GOT3 (cell line): ENCODE measurements around the gene EYS.
"Not testable (repeated sequence)": the region's sequence is repeated elsewhere in the genome, so short reads cannot be mapped to it uniquely, and the experiment has no call there.

Experiments
- DNase-seq: peaks from one replicate; lab custom pipeline; 2025; ENCODE audit warnings: mixed read lengths; lab: John Stamatoyannopoulos, UW

EYS gene

DNA sequence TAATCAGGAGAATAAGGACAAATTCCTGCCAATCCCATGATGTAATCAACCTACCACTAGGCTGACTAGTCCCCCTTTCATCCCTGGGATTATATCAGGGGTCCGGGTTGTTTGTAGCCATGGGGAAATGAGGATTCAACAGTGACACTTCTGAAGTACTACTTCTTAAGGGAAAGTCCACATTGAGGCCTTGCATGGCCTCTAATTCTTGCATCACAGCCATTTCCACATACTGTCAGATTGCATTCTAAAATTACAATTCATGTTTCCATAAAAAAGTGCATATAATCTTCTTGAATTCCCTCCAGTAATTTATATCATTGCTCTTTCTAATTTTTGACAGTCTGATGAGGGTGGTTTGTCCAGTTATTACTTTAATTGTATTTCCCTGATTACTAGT lies 1887.2 kb downstream of the EYS start:
- no peak for DNase-seq

DNA sequence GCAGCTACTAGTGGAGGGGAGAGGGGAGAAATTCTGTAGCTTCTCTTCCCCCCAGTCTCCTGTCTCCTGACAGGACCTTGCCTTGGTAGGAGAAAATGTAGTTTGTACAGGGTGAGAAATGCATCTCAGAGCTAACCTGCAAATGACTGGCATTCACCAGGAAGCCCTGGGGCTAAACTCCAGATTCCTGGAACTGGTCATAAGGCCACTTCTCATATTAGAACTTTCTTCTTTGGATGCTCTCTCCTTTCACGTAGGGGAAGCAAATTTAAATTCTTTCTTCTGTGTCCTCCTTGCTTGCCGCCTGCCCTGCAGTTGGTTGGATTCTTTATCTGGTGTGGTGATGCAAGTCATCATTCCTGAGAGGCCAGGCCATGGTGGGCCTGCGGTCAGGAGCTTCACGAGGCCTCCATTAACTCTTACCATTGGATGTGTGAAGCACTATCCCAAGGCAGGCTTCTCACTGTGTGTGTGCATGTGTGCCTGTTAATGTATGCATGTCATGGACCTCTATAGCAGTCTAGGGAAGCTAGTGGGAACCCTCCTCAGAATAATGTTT lies 1889.5 kb downstream of the EYS start:
- no peak for DNase-seq

- DNase-seq, result no peak
Observed at GRCh38 chr6:63816982-63817436, 1890.0 kb downstream of the EYS start.

DNA sequence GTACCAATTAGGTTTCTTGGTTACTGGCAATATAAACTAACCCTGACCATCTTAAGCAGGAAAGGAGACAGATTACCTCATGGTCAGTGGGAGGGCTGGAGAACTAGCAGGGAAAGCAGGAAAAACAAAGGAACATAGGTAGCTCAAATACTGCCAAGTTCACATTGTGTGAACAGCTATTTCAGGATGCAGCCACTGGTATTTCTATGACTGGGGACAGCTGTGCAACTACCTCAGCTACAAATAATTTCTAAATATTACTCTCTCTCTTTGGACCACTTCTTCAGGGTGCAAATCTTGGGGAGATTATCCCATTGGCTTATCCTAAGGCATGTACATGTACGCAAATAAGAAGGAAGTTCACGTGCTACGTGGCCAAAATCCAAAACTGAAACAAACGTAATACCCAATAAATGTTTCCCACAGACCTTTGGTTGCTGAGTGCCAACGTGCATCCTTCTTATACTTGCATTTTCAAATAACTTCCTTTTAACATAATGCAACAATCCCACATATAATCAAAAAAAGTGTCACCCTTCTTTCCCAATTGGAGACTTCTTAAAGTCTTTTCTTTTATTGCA lies 1890.5 kb downstream of the EYS start:
- DNase-seq, result no peak

GRCh38 chr6:63814459-63814858 lies 1892.6 kb downstream of the EYS start:
- DNase-seq, result no peak

DNA sequence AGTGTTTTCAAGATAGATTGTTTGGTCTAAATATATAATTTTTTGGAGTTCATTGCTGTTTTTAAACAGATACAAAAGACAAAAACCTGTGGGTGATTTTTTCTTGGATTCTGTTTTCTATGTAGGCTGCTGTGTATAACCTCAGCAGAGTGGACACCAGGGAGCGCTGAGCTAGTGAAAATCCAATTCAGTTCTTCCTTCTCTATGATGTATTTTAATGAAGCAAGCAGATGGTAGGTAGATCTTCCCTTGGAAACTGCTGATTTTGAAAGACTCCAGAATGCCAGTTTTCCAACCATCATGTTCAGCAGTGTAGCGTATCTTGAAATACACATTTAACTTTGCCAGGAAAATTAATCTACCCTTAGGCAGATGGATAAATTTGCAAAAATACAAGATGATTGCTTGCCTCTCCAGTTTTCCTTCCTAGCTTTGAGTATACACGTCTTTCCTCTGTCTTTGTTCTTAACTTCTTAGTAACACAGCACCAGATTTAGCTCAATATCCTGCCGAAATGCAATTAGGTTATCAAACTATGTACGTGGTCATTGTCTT lies 1893.4 kb downstream of the EYS start:
- no peak for DNase-seq

DNA sequence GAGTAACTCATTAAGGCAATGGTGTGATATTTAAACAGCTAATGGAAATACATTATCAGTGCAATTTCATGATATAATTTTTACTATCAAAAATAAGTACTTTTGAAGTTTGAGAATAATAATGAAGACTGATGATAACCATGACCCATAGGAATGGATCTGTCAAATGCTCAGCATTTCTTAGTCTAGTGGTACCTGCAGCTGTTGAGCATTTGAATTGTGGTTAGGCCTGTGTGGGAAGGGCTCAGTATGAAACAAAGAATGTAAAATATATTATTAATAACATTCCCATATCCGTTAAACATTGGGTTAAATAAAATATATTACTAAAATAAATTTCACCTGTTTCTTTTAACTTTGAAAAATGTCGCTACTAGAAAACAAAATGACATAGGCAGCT lies 1898.5 kb downstream of the EYS start:
- no peak for DNase-seq

DNA sequence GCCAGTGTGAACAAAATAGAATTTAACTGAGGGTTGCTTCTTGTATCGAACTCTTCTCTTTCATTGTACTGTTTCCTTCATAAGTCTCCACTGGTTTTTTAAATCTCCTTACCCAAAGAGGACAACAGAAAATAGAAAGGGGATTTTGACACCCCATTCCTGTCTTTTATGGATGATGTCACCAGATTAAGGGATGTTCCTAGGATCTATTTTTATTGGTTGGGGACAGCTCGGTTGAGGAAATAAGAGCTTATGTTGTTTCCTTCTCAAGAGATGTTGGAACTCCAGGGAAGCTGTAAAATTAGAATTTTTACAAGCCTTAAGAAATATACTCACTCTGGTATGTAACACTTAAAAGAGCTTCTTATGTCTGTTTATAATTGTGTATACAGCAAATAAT lies 1900.0 kb downstream of the EYS start:
- no peak for DNase-seq

DNA sequence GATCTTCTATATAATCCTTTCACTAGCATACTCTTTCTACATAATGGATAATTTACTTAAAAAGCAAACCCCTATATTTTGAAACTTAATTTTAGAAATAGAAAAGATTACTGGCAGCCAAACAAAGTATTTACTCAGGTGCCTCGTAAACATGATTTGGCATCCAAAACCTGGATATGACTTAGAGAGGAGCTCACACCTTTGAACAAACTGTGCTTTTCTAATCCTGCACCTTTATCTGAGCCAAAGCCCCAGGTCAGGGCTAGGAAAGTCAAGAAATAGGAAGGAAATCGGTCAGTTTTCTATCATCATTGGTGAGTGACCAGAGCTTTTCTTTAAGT lies 1900.5 kb downstream of the EYS start:
- no peak for DNase-seq

- no peak for DNase-seq
Observed at GRCh38 chr6:63805808-63806572, 1901.0 kb downstream of the EYS start.

DNA sequence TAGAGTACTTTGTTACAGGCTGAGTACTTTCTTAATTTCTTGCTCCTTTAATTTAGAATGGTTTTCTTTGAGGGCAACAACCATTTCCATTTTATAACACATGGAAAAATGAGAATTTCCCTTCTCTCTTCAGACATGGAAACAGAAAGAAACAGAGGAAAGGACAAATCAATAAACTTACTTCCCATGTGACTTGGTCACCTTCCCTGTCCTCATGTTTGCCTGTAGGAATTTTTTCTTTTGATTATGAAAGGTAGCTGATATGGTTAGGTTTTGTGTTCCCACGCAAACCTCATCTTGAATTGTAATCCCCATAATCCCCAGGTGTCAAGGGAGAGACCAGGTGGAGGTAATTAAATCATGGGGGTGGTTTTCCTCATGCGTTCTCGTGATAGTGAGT lies 1901.7 kb downstream of the EYS start:
- DNase-seq, result no peak

GRCh38 chr6:63804381-63804956 lies 1902.6 kb downstream of the EYS start:
- peak; percentile 11 for DNase-seq

DNA sequence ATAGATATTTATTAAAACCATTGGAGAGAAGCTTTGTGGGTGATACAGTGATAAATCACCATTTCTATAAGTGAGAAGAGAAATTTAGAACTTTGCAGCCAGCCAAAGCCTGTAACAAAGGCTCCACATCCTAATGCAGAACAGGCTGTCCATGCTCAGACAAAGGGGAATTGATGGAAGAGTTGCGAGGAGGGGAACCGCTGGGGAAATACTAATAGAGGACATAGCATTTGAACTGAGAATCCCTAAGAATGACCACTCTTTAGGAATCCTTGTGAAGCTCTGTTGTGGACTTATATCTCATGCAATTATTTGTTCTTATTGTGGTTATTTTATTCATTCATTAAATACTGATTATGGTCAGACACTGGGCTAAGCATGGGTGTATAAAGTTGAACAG lies 1903.7 kb downstream of the EYS start:
- DNase-seq, result no peak

DNA sequence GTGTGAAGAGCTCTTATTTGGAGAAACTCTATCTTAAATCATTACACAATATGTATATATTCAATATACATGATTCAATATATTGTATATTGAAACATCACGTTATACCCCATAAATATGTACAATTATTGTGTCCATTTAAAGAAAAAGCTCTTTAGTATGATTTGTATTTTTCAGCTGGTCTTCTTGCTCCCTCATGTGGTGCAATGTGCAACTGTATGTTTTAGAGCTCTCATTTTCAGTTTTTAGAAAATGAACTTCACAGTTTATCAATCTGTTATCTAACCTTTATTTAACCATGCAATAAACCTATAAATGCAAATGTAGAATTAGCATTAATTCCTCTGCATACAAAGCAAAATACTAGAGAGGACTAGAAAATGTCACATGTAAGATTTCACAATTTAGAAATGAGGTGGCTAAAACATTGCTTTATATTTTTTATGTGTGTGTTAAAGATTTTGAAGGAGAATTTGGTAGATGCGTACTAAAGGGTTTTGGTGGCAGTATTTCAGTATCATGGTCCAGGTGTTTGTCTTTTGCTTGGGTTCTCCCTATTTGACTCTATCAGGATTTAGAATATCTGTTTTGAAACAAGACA lies 1904.3 kb downstream of the EYS start:
- DNase-seq, result no peak

- DNase-seq, result not testable (repeated sequence)
Observed at GRCh38 chr6:63800386-63800785, 1906.6 kb downstream of the EYS start.

DNA sequence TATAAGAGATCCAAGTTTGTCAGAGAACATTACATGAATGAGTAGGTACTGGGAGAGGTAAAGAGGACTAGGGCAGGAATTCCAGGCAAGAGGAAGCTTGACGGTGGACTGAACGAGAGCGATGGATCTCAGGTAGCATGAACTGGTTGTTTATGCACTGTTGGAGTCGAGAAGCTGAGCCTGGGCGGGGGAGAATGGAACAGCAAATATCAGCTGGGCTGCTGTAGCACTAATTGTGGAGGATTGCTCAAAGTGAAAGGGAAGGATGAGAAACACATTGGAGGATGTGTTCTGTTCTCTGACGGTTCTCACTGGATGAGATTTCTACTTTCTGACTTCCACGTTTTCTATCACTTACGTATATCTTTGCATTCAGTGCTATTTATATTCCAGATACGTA lies 1907.2 kb downstream of the EYS start:
- no peak for DNase-seq

DNA sequence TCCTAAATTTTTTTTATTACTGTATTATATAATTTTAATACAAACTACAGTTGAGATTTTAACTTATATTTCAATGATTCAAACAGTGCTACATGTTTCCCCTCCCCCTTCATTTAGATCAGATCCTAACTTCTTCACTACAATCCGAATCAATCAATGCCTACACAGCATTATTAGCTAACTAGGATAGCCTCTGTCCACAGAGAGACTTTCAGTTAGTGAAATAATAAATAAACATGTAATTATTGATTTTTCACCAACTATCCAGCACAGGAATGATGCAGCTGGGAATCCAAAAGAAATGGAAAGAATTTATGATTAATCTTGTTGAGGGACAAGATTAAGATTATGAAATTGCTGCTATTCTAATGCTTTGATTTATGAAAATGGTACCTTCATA lies 1907.7 kb downstream of the EYS start:
- DNase-seq, result no peak

DNA sequence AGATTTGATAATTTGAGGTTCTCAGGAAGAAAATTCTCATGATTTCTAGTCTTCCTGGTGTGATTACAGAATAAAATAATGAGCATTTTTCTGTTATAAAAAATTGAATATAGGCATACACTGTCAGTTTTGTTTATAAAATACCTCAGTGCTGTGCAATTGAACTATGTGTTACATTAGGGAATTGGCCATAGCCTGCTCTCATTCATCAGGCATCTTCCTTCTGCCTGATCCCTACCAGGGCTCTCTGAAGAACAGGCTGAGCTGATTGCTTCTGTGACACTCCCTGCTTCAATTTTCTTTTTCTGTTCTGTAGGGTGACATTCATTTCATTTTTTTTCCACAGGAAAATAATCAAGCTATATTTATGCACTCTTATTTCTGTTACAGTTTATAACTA lies 1908.6 kb downstream of the EYS start:
- no peak for DNase-seq

GRCh38 chr6:63797721-63798120 lies 1909.3 kb downstream of the EYS start:
- DNase-seq, result no peak

DNA sequence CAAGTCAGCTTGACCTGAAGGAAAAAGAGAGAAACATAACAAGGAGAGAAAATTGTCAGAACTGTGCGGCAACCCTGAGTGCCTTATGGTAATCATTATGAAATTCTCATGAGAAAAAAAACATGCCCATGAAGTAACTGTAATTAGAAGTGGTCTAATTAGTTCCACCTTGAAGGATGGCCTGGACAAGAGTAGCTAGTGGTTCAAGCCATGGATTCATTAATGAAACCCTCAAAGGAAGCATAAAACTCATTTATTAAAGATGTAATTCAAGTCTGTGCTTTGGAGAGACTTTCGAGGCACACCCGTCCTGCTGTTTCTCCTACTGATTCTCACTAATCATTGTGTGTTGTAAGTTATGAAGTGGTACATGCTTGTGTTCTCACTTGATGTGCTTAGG lies 1911.2 kb downstream of the EYS start:
- no peak for DNase-seq

DNA sequence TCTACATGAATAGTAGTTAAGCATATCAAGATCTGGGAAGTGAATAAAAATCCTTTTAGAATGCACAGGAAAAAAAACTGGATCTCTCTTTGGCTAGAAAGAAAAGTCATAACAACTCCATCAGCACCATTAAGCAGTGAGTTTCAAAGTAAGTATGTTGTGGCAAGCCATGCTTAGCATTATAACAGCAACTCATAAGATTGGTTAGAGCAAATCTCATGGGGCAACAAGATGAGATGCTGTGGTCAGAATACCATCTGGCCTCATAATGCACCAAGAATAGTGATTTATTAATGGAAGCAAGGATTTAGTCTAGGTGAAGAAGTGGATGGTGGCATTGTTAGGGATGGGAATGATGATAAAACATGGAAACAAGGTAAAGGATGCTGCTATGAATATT lies 1912.0 kb downstream of the EYS start:
- no peak for DNase-seq

GRCh38 chr6:63793465-63794137 lies 1913.4 kb downstream of the EYS start:
- no peak for DNase-seq
